IMR-90 (cell line): ENCODE data around the gene FCHSD2. TPM values are rescaled to one million over a fixed set of nuclear protein-coding genes. Genes with fewer than 3 reads are reported as not detected.

Experiments used
- ATAC-seq: fragments of 200-7000 bp; cut with Tn5 transposase; 2 replicates; pipeline ENCODE4 v1.9.1; 2020; ENCODE audit warnings: low read depth, mild to moderate bottlenecking, moderate library complexity
- BruUV-seq: library from RNA; stranded (reverse); fragments of 400-500 nt; replicated peaks from 2 replicates; lab custom pipeline; 2021; lab: Mats Ljungman, UMichigan
- CTCF ChIA-PET: fragments of 300-600 bp; formaldehyde crosslinking; extraction: SDS; loops from one replicate; lab custom pipeline; 2021; ENCODE audit warnings: antibody characterized with exemption; lab: Yijun Ruan, JAX
- POLR2A ChIA-PET: fragments of 300-600 bp; sonication (Branson Sonifier 250); formaldehyde crosslinking; loops from one replicate; lab custom pipeline; 2022; ENCODE audit warnings: antibody characterized with exemption; ENCODE audit not compliant: unreplicated experiment; lab: Charles Lee
- DNase-seq: peaks from one replicate; pipeline ENCODE4 v3.0.0; 2013
- H2AFZ ChIP-seq: replicated peaks from 2 replicates; pipeline ENCODE3; 2013; ENCODE audit warnings: low read length, mild to moderate bottlenecking; ENCODE audit not compliant: poor library complexity
- H2AK5ac ChIP-seq: 2 replicates; pipeline ENCODE4 v1.6.1; 2013; ENCODE audit warnings: low read depth, low read length, inconsistent platforms
- H2AK9ac ChIP-seq: replicated peaks from 2 replicates; pipeline ENCODE3; 2013; ENCODE audit warnings: mild to moderate bottlenecking, low read depth, low read length, moderate library complexity; ENCODE audit not compliant: poor library complexity
- H2BK120ac ChIP-seq: 2 replicates; pipeline ENCODE4 v1.6.1; 2013; ENCODE audit warnings: low read depth, low read length, inconsistent platforms
- H2BK15ac ChIP-seq: 3 replicates; pipeline ENCODE4 v1.6.1; 2013; ENCODE audit warnings: low read depth, low read length, inconsistent platforms
- H2BK20ac ChIP-seq: 2 replicates; pipeline ENCODE4 v1.6.1; 2013; ENCODE audit warnings: low read depth, mild to moderate bottlenecking, inconsistent platforms, low read length, moderate library complexity
- H2BK5ac ChIP-seq: 2 replicates; pipeline ENCODE4 v1.6.1; 2013; ENCODE audit warnings: mild to moderate bottlenecking, low read depth, low read length, inconsistent platforms; ENCODE audit not compliant: poor library complexity, severe bottlenecking
- H3K14ac ChIP-seq: replicated peaks from 2 replicates; pipeline ENCODE4 v1.6.1; 2013; ENCODE audit warnings: low read depth, low read length, inconsistent platforms
- H3K18ac ChIP-seq: 2 replicates; pipeline ENCODE4 v1.6.1; 2013; ENCODE audit warnings: low read depth, low read length, control low read depth
- H3K23ac ChIP-seq: 2 replicates; pipeline ENCODE4 v1.6.1; 2013; ENCODE audit warnings: low read depth, low read length, inconsistent platforms
- H3K27ac ChIP-seq: 2 replicates; pipeline ENCODE4 v1.5.1; 2013; ENCODE audit warnings: mild to moderate bottlenecking, control low read depth, low read length; ENCODE audit not compliant: insufficient read depth
- H3K27me3 ChIP-seq: 2 replicates; pipeline ENCODE4 v1.6.1; 2013; ENCODE audit warnings: low read length; ENCODE audit not compliant: control insufficient read depth, insufficient read depth
- H3K36me3 ChIP-seq: 2 replicates; pipeline ENCODE4 v1.6.1; 2013; ENCODE audit warnings: low read length, mixed read lengths; ENCODE audit not compliant: control insufficient read depth, insufficient read depth
- H3K4ac ChIP-seq: 2 replicates; pipeline ENCODE4 v1.6.1; 2013; ENCODE audit warnings: low read depth, low read length, inconsistent platforms
- H3K4me1 ChIP-seq: 2 replicates; pipeline ENCODE4 v1.6.1; 2013; ENCODE audit warnings: low read length, mixed read lengths; ENCODE audit not compliant: control insufficient read depth, insufficient read depth
- H3K4me2 ChIP-seq: 2 replicates; pipeline ENCODE4 v1.6.1; 2013; ENCODE audit warnings: low read depth, mild to moderate bottlenecking, control low read depth, low read length, moderate library complexity
- H3K4me3 ChIP-seq: 2 replicates; pipeline ENCODE4 v1.5.1; 2013; ENCODE audit warnings: low read depth, mild to moderate bottlenecking, control low read depth, low read length, moderate library complexity; ENCODE audit not compliant: insufficient read depth
- H3K56ac ChIP-seq: 2 replicates; pipeline ENCODE4 v1.6.1; 2013; ENCODE audit warnings: low read length, inconsistent platforms; ENCODE audit not compliant: insufficient read depth; ENCODE audit errors: extremely low read depth
- H3K79me1 ChIP-seq, 2 experiments: 2 replicates each; pipeline ENCODE4 v1.6.1; 2013; ENCODE audit warnings: low read length in 2 of 2, inconsistent platforms in 1 of 2, low read depth in 1 of 2
- H3K9ac ChIP-seq: 2 replicates; pipeline ENCODE4 v1.6.1; 2013; ENCODE audit warnings: low read depth, low read length, control low read depth
- H3K9me1 ChIP-seq: 2 replicates; pipeline ENCODE4 v1.6.1; 2013; ENCODE audit warnings: low read length, inconsistent platforms; ENCODE audit not compliant: insufficient read depth
- H3K9me3 ChIP-seq: 2 replicates; pipeline ENCODE4 v1.6.1; 2013; ENCODE audit warnings: low read length; ENCODE audit not compliant: control insufficient read depth, insufficient read depth
- H4K20me1 ChIP-seq: 2 replicates; pipeline ENCODE4 v1.6.1; 2013; ENCODE audit warnings: low read length, inconsistent platforms; ENCODE audit not compliant: insufficient read depth
- H4K5ac ChIP-seq: 2 replicates; pipeline ENCODE4 v1.6.1; 2013; ENCODE audit warnings: mild to moderate bottlenecking, low read depth, low read length, control low read depth
- H4K8ac ChIP-seq, 2 experiments: 2 replicates each; pipeline ENCODE4 v1.6.1; 2013; ENCODE audit warnings: low read depth in 2 of 2, low read length in 2 of 2, control low read depth in 1 of 2, inconsistent platforms in 1 of 2
- H4K91ac ChIP-seq: 2 replicates; pipeline ENCODE4 v1.6.1; 2013; ENCODE audit warnings: low read depth, low read length, inconsistent platforms; ENCODE audit not compliant: insufficient read depth
- BHLHE40 ChIP-seq: fragments of 150-350 bp; IDR thresholded peaks from 2 replicates; pipeline ENCODE4 v1.6.1; 2016; ENCODE audit warnings: mild to moderate bottlenecking, low read depth, low read length
- RAD21 ChIP-seq: IDR thresholded peaks from 2 replicates; pipeline ENCODE4 v1.6.1; 2012; ENCODE audit warnings: low read length, improper control_type of control experiment
- WGBS, 2 experiments: methylation state at CpG; one replicate each; pipeline versions ENCODE4 v1.1.5 to v1.1.7; 2013; ENCODE audit warnings: missing lambda C conversion rate in 2 of 2; ENCODE audit not compliant: insufficient read length in 1 of 2; ENCODE audit errors: extremely low coverage in 2 of 2; 5-methylcytosine and 5-hydroxymethylcytosine counted together
- dilution Hi-C: fragments of 300-500 bp; cut with HindIII; formaldehyde crosslinking; loops from one replicate; pipeline ENCODE4 v1.14.3; 2018; ENCODE audit warnings: low sequenced_read_pairs; ENCODE audit not compliant: unreplicated experiment
- in situ Hi-C: fragments of 300-500 bp; cut with MboI; formaldehyde crosslinking; loops from 3 replicates; pipeline ENCODE4 v1.14.3; 2019; ENCODE audit warnings: low sequenced_read_pairs, inconsistent platforms, mixed read lengths
- intact Hi-C: fragments of 100-400 bp; cut with micrococcal nuclease; formaldehyde crosslinking; loops from 2 replicates; pipeline ENCODE4 v1.10.0; 2022
- polyA plus RNA-seq, 3 experiments: library from polyadenylated mRNA; depleted of rRNA; stranded (reverse); fragments of >200 nt; gene quantifications; 2 replicates each; pipeline ENCODE4 v1.2.3, GENCODE V29; 2012; ENCODE audit warnings: low replicate concordance in 1 of 3
- total RNA-seq: library from RNA; depleted of rRNA; stranded (reverse); fragments of >200 nt; gene quantifications from 2 replicates; pipeline ENCODE4 v1.2.3, GENCODE V29; 2012

The FCHSD2 gene
- total and polyA plus RNA-seq, 2 of the 4 experiments (the other 2 are of a cell fraction) = 5.9 to 18.7 TPM

- Histone ChIP-seq H3K4me1 (peaks cover 9% of the 10 kb centered on the region), H2BK20ac (peak overlapping the region; percentile 40; the same call in 1 of the 2 replicates), H3K9me3 (no peaks in the 10 kb centered on the region), H3K9ac (no peak overlapping the region), H3K14ac (no peak overlapping the region), H2BK120ac (peak overlapping the region; percentile 1; the same call in 1 of the 2 replicates), H2AK5ac (no peak overlapping the region), H4K20me1 (no peaks in the 10 kb centered on the region), H3K56ac (no peak overlapping the region), H3K4me2 (no peak overlapping the region), H2AFZ (no peak overlapping the region), H4K91ac (no peak overlapping the region), H2BK15ac (peak overlapping the region; percentile 47; the same call in 1 of the 3 replicates), H3K18ac (no peak overlapping the region), H3K27ac (no peak overlapping the region), H4K5ac (no peak overlapping the region), H4K8ac (no peak overlapping the region), H3K23ac (no peak overlapping the region), H2AK9ac (no peak overlapping the region), H3K27me3 (no peaks in the 10 kb centered on the region), H3K4ac (peak overlapping the region; percentile 29; the same call in 1 of the 2 replicates), H2BK5ac (no peak overlapping the region), H3K36me3 (peaks cover 14% of the 10 kb centered on the region), H3K9me1 (peaks cover 20% of the 10 kb centered on the region), H3K4me3 (no peak overlapping the region), H3K79me1 (peaks cover 6 to 18% of the 10 kb centered on the region in 2 experiments; a peak in 3 of 4 replicates)
- DNase-seq (no peak), ATAC-seq (no peak)
- intact Hi-C loops (no loop called here), in situ Hi-C loops (no loop called here), dilution Hi-C loops (no loop called here)
- ChIA-PET POLR2A (no interaction called here), CTCF (no interaction called here)
- no TSS peak for BruUV-seq
- no CpG with 5 or more reads among the region's 5 CpGs for WGBS, 2 experiments
- TF ChIP-seq RAD21 (no peak), BHLHE40 (no peak)
Observed at GRCh38 chr11:72842126-72842525, 300.0 kb downstream of the FCHSD2 start.
